ENCODE data around the gene FNDC3B.

Gene FNDC3B

GRCh38 chr3:172112078-172112733 is 72.8 kb downstream of the FNDC3B start:
- no peak for DNase-seq (ENCODE audit: low spot score)
- TF ChIP-seq CTCF (IDR thresholded peaks at IDR 0.05; ENCODE audit: extremely low read depth, missing control alignments) = no peak

GRCh38 chr3:172112734-172113120 is 73.3 kb downstream of the FNDC3B start:
- TF ChIP-seq CTCF (IDR thresholded peaks at IDR 0.05; ENCODE audit: extremely low read depth, missing control alignments) = no peak
- DNase-seq (ENCODE audit: low spot score) = no peak

- DNase-seq (ENCODE audit: low spot score) = no peak
- TF ChIP-seq CTCF (IDR thresholded peaks at IDR 0.05; ENCODE audit: extremely low read depth, missing control alignments) = no peak
Measured at GRCh38 chr3:172113710-172114109, 74.3 kb downstream of the FNDC3B start.

- TF ChIP-seq CTCF (IDR thresholded peaks at IDR 0.05; ENCODE audit: extremely low read depth, missing control alignments) = no peak
- DNase-seq (ENCODE audit: low spot score) = no peak
Measured at GRCh38 chr3:172115059-172115458, 75.7 kb downstream of the FNDC3B start.

GRCh38 chr3:172115787-172116186 is 76.4 kb downstream of the FNDC3B start:
- TF ChIP-seq CTCF (IDR thresholded peaks at IDR 0.05; ENCODE audit: extremely low read depth, missing control alignments) = no peak
- DNase-seq (ENCODE audit: low spot score) = no peak

- DNase-seq (ENCODE audit: low spot score) = no peak
- no peak for TF ChIP-seq CTCF (IDR thresholded peaks at IDR 0.05; ENCODE audit: extremely low read depth, missing control alignments)
Measured at GRCh38 chr3:172118019-172118418, 78.6 kb downstream of the FNDC3B start.

GRCh38 chr3:172119266-172119969 is 80.0 kb downstream of the FNDC3B start:
- TF ChIP-seq CTCF (IDR thresholded peaks at IDR 0.05; ENCODE audit: extremely low read depth, missing control alignments) = no peak
- DNase-seq (ENCODE audit: low spot score) = no peak

Measured in GM20000 (cell line).